Measurements from ENCODE around the gene IGFL2.
"Not testable (repeated sequence)": the region's sequence is repeated elsewhere in the genome, so short reads cannot be mapped to it uniquely, and the experiment has no call there.

IGFL2 gene

GRCh38 chr19:46147791-46148288 is at the start of gene IGFL2:
Gene IGFL2, plus strand, starts transcription at chr19:46148238. Its CDS starts 41 bp downstream, at chr19:46148279.
- Histone ChIP-seq H3K4me1 (ENCODE audit: control insufficient read depth in 1 of 2, insufficient read depth in 2 of 2, low read length in 2 of 2) (no peaks in the 10 kb centered on the region), H3K9me3 (ENCODE audit: control insufficient read depth in 1 of 2, low read length in 2 of 2) (no peaks in the 10 kb centered on the region), H3K36me3 (ENCODE audit: control insufficient read depth in 1 of 2, insufficient read depth in 2 of 2, low read length in 2 of 2) (no peaks in the 10 kb centered on the region), H3K27me3 (ENCODE audit: low read depth, low read length) (no peaks in the 10 kb centered on the region), H3K27ac (ENCODE audit: low read length) (no peak within 1 kb of the TSS), H3K4me3 (ENCODE audit: low read depth in 1 of 2, low read length in 2 of 2) (no peak within 1 kb of the TSS)

- no peaks in the 10 kb centered on the region for H3K9me3 ChIP-seq (ENCODE audit: control insufficient read depth in 1 of 2, low read length in 2 of 2)
- H3K27ac ChIP-seq (ENCODE audit: low read length): no peak overlapping the region
- H3K27me3 ChIP-seq (ENCODE audit: low read depth, low read length): no peaks in the 10 kb centered on the region
- H3K4me3 ChIP-seq (ENCODE audit: low read depth in 1 of 2, low read length in 2 of 2): no peak overlapping the region
- H3K36me3 ChIP-seq (ENCODE audit: control insufficient read depth in 1 of 2, insufficient read depth in 2 of 2, low read length in 2 of 2): no peaks in the 10 kb centered on the region
- H3K4me1 ChIP-seq (ENCODE audit: control insufficient read depth in 1 of 2, insufficient read depth in 2 of 2, low read length in 2 of 2): no peaks in the 10 kb centered on the region
Observed at GRCh38 chr19:46100344-46100743, 47.7 kb upstream of the IGFL2 start.

- Histone ChIP-seq H3K4me3 (ENCODE audit: low read depth in 1 of 2, low read length in 2 of 2) (no peak overlapping the region), H3K27me3 (ENCODE audit: low read depth, low read length) (no peaks in the 10 kb centered on the region), H3K4me1 (ENCODE audit: control insufficient read depth in 1 of 2, insufficient read depth in 2 of 2, low read length in 2 of 2) (no peaks in the 10 kb centered on the region), H3K27ac (ENCODE audit: low read length) (no peak overlapping the region), H3K9me3 (ENCODE audit: control insufficient read depth in 1 of 2, low read length in 2 of 2) (no peaks in the 10 kb centered on the region), H3K36me3 (ENCODE audit: control insufficient read depth in 1 of 2, insufficient read depth in 2 of 2, low read length in 2 of 2) (no peaks in the 10 kb centered on the region)
Observed at GRCh38 chr19:46101293-46101692, 46.7 kb upstream of the IGFL2 start.

- not testable (repeated sequence) for H3K27ac ChIP-seq (ENCODE audit: low read length); H3K4me1 ChIP-seq (ENCODE audit: control insufficient read depth in 1 of 2, insufficient read depth in 2 of 2, low read length in 2 of 2); H3K27me3 ChIP-seq (ENCODE audit: low read depth, low read length)
Observed at GRCh38 chr19:46102333-46102732, 45.7 kb upstream of the IGFL2 start.

GRCh38 chr19:46107371-46107770 is 40.7 kb upstream of the IGFL2 start:
- no peak overlapping the region for H3K4me3 ChIP-seq (ENCODE audit: low read depth in 1 of 2, low read length in 2 of 2)
- no peaks in the 10 kb centered on the region for H3K9me3 ChIP-seq (ENCODE audit: control insufficient read depth in 1 of 2, low read length in 2 of 2)
- H3K4me1 ChIP-seq (ENCODE audit: control insufficient read depth in 1 of 2, insufficient read depth in 2 of 2, low read length in 2 of 2): no peaks in the 10 kb centered on the region
- H3K27ac ChIP-seq (ENCODE audit: low read length): no peak overlapping the region
- H3K36me3 ChIP-seq (ENCODE audit: control insufficient read depth in 1 of 2, insufficient read depth in 2 of 2, low read length in 2 of 2): no peaks in the 10 kb centered on the region
- H3K27me3 ChIP-seq (ENCODE audit: low read depth, low read length): no peaks in the 10 kb centered on the region

More at GRCh38 chr19:46102333-46102732, 45.7 kb upstream of the IGFL2 start:
- H3K36me3 ChIP-seq (ENCODE audit: control insufficient read depth in 1 of 2, insufficient read depth in 2 of 2, low read length in 2 of 2); H3K9me3 ChIP-seq (ENCODE audit: control insufficient read depth in 1 of 2, low read length in 2 of 2); H3K4me3 ChIP-seq (ENCODE audit: low read depth in 1 of 2, low read length in 2 of 2): not testable (repeated sequence)

GRCh38 chr19:46109876-46110275 is 38.2 kb upstream of the IGFL2 start:
- H3K4me1 ChIP-seq (ENCODE audit: control insufficient read depth in 1 of 2, insufficient read depth in 2 of 2, low read length in 2 of 2): no peaks in the 10 kb centered on the region
- H3K4me3 ChIP-seq (ENCODE audit: low read depth in 1 of 2, low read length in 2 of 2): no peak overlapping the region
- H3K36me3 ChIP-seq (ENCODE audit: control insufficient read depth in 1 of 2, insufficient read depth in 2 of 2, low read length in 2 of 2): no peaks in the 10 kb centered on the region
- no peaks in the 10 kb centered on the region for H3K27me3 ChIP-seq (ENCODE audit: low read depth, low read length)
- no peak overlapping the region for H3K27ac ChIP-seq (ENCODE audit: low read length)
- no peaks in the 10 kb centered on the region for H3K9me3 ChIP-seq (ENCODE audit: control insufficient read depth in 1 of 2, low read length in 2 of 2)

GRCh38 chr19:46111376-46111775 is 36.7 kb upstream of the IGFL2 start:
- Histone ChIP-seq H3K9me3 (ENCODE audit: control insufficient read depth in 1 of 2, low read length in 2 of 2) (no peaks in the 10 kb centered on the region), H3K27ac (ENCODE audit: low read length) (no peak overlapping the region)

GRCh38 chr19:46112527-46112926 is 35.5 kb upstream of the IGFL2 start:
- H3K36me3 ChIP-seq (ENCODE audit: control insufficient read depth in 1 of 2, insufficient read depth in 2 of 2, low read length in 2 of 2): no peaks in the 10 kb centered on the region
- H3K4me1 ChIP-seq (ENCODE audit: control insufficient read depth in 1 of 2, insufficient read depth in 2 of 2, low read length in 2 of 2): no peaks in the 10 kb centered on the region
- no peaks in the 10 kb centered on the region for H3K27me3 ChIP-seq (ENCODE audit: low read depth, low read length)
- H3K27ac ChIP-seq (ENCODE audit: low read length): no peak overlapping the region
- no peaks in the 10 kb centered on the region for H3K9me3 ChIP-seq (ENCODE audit: control insufficient read depth in 1 of 2, low read length in 2 of 2)
- no peak overlapping the region for H3K4me3 ChIP-seq (ENCODE audit: low read depth in 1 of 2, low read length in 2 of 2)

More at GRCh38 chr19:46111376-46111775, 36.7 kb upstream of the IGFL2 start:
- Histone ChIP-seq H3K4me3 (ENCODE audit: low read depth in 1 of 2, low read length in 2 of 2) (no peak overlapping the region), H3K4me1 (ENCODE audit: control insufficient read depth in 1 of 2, insufficient read depth in 2 of 2, low read length in 2 of 2) (no peaks in the 10 kb centered on the region), H3K27me3 (ENCODE audit: low read depth, low read length) (no peaks in the 10 kb centered on the region), H3K36me3 (ENCODE audit: control insufficient read depth in 1 of 2, insufficient read depth in 2 of 2, low read length in 2 of 2) (no peaks in the 10 kb centered on the region)

- H3K4me3 ChIP-seq (ENCODE audit: low read depth in 1 of 2, low read length in 2 of 2): no peak overlapping the region
- no peaks in the 10 kb centered on the region for H3K36me3 ChIP-seq (ENCODE audit: control insufficient read depth in 1 of 2, insufficient read depth in 2 of 2, low read length in 2 of 2)
- H3K4me1 ChIP-seq (ENCODE audit: control insufficient read depth in 1 of 2, insufficient read depth in 2 of 2, low read length in 2 of 2): no peaks in the 10 kb centered on the region
Observed at GRCh38 chr19:46113726-46114125, 34.3 kb upstream of the IGFL2 start.

GRCh38 chr19:46115396-46116106 is 32.5 kb upstream of the IGFL2 start:
- Histone ChIP-seq H3K36me3 (ENCODE audit: control insufficient read depth in 1 of 2, insufficient read depth in 2 of 2, low read length in 2 of 2) (no peaks in the 10 kb centered on the region), H3K4me3 (ENCODE audit: low read depth in 1 of 2, low read length in 2 of 2) (no peak overlapping the region), H3K4me1 (ENCODE audit: control insufficient read depth in 1 of 2, insufficient read depth in 2 of 2, low read length in 2 of 2) (no peaks in the 10 kb centered on the region), H3K27ac (ENCODE audit: low read length) (no peak overlapping the region), H3K27me3 (ENCODE audit: low read depth, low read length) (no peaks in the 10 kb centered on the region), H3K9me3 (ENCODE audit: control insufficient read depth in 1 of 2, low read length in 2 of 2) (peaks cover 0 to 3% of the 10 kb centered on the region in 2 donors)

More at GRCh38 chr19:46113726-46114125, 34.3 kb upstream of the IGFL2 start:
- H3K27me3 ChIP-seq (ENCODE audit: low read depth, low read length): no peaks in the 10 kb centered on the region
- H3K27ac ChIP-seq (ENCODE audit: low read length): no peak overlapping the region
- no peaks in the 10 kb centered on the region for H3K9me3 ChIP-seq (ENCODE audit: control insufficient read depth in 1 of 2, low read length in 2 of 2)

GRCh38 chr19:46116121-46116520 is 31.9 kb upstream of the IGFL2 start:
- H3K4me3 ChIP-seq (ENCODE audit: low read depth in 1 of 2, low read length in 2 of 2): no peak overlapping the region
- no peak overlapping the region for H3K27ac ChIP-seq (ENCODE audit: low read length)
- H3K4me1 ChIP-seq (ENCODE audit: control insufficient read depth in 1 of 2, insufficient read depth in 2 of 2, low read length in 2 of 2): no peaks in the 10 kb centered on the region
- H3K27me3 ChIP-seq (ENCODE audit: low read depth, low read length): no peaks in the 10 kb centered on the region
- peaks cover 0 to 3% of the 10 kb centered on the region in 2 donors for H3K9me3 ChIP-seq (ENCODE audit: control insufficient read depth in 1 of 2, low read length in 2 of 2)
- H3K36me3 ChIP-seq (ENCODE audit: control insufficient read depth in 1 of 2, insufficient read depth in 2 of 2, low read length in 2 of 2): no peaks in the 10 kb centered on the region

GRCh38 chr19:46118136-46118535 is 29.9 kb upstream of the IGFL2 start:
- no peaks in the 10 kb centered on the region for H3K4me1 ChIP-seq (ENCODE audit: control insufficient read depth in 1 of 2, insufficient read depth in 2 of 2, low read length in 2 of 2)
- no peaks in the 10 kb centered on the region for H3K36me3 ChIP-seq (ENCODE audit: control insufficient read depth in 1 of 2, insufficient read depth in 2 of 2, low read length in 2 of 2)
- H3K9me3 ChIP-seq (ENCODE audit: control insufficient read depth in 1 of 2, low read length in 2 of 2): peaks cover 0 to 3% of the 10 kb centered on the region in 2 donors
- H3K27me3 ChIP-seq (ENCODE audit: low read depth, low read length): no peaks in the 10 kb centered on the region
- H3K27ac ChIP-seq (ENCODE audit: low read length): no peak overlapping the region
- no peak overlapping the region for H3K4me3 ChIP-seq (ENCODE audit: low read depth in 1 of 2, low read length in 2 of 2)
